Endometrium (tissue), 2 donors: ENCODE results near the gene SHANK2.
"Not testable (repeated sequence)": the region's sequence is repeated elsewhere in the genome, so short reads cannot be mapped to it uniquely, and the experiment has no call there.

Experiments used
- FAIRE-seq: peaks from 2 replicates; lab custom pipeline; 2012; peaks lifted over from hg19 to GRCh38; lab: Jason Lieb, UNC
- donor health status: control.
- donor health status: control.

Gene SHANK2

GRCh38 chr11:71245601-71246391, 6.6 kb downstream of the SHANK2 start:
- FAIRE-seq, result no peak

- no peak for FAIRE-seq
Measured at GRCh38 chr11:71244116-71244810, 8.1 kb downstream of the SHANK2 start.

- no peak for FAIRE-seq
Measured at GRCh38 chr11:71242391-71242790, 10.0 kb downstream of the SHANK2 start.

GRCh38 chr11:71241721-71242259, 10.6 kb downstream of the SHANK2 start:
- FAIRE-seq, result no peak

GRCh38 chr11:71240865-71241691, 11.3 kb downstream of the SHANK2 start:
- FAIRE-seq, result no peak

- FAIRE-seq, result no peak
Measured at GRCh38 chr11:71240061-71240690, 12.2 kb downstream of the SHANK2 start.

- no peak for FAIRE-seq
Measured at GRCh38 chr11:71239581-71239980, 12.8 kb downstream of the SHANK2 start.

GRCh38 chr11:71238941-71239340, 13.4 kb downstream of the SHANK2 start:
- no peak for FAIRE-seq

- FAIRE-seq, result no peak
Measured at GRCh38 chr11:71238285-71238875, 14.0 kb downstream of the SHANK2 start.

GRCh38 chr11:71237853-71238252, 14.5 kb downstream of the SHANK2 start:
- FAIRE-seq, result no peak

- FAIRE-seq, result no peak
Measured at GRCh38 chr11:71236836-71237475, 15.4 kb downstream of the SHANK2 start.

GRCh38 chr11:71235719-71236118, 16.7 kb downstream of the SHANK2 start:
- FAIRE-seq, result no peak

GRCh38 chr11:71233896-71234852, 18.2 kb downstream of the SHANK2 start:
- not testable (repeated sequence) for FAIRE-seq

- no peak for FAIRE-seq
Measured at GRCh38 chr11:71232364-71232763, 20.0 kb downstream of the SHANK2 start.

- no peak for FAIRE-seq
Measured at GRCh38 chr11:71228961-71229360, 23.4 kb downstream of the SHANK2 start.

- no peak for FAIRE-seq
Measured at GRCh38 chr11:71227058-71227659, 25.2 kb downstream of the SHANK2 start.

- FAIRE-seq, result no peak
Measured at GRCh38 chr11:71223671-71224660, 28.4 kb downstream of the SHANK2 start.

GRCh38 chr11:71223081-71223405, 29.3 kb downstream of the SHANK2 start:
- FAIRE-seq, result no peak
